Activated CD8-positive, alpha-beta memory T cell treated with anti-CD3 and anti-CD28 coated beads for 24 hours (primary cell): Measurements from ENCODE around the gene ENAH.

Source experiments
- DNase-seq: peaks from one replicate; pipeline ENCODE4 v3.0.0-alpha.2; 2020

Gene ENAH

DNA sequence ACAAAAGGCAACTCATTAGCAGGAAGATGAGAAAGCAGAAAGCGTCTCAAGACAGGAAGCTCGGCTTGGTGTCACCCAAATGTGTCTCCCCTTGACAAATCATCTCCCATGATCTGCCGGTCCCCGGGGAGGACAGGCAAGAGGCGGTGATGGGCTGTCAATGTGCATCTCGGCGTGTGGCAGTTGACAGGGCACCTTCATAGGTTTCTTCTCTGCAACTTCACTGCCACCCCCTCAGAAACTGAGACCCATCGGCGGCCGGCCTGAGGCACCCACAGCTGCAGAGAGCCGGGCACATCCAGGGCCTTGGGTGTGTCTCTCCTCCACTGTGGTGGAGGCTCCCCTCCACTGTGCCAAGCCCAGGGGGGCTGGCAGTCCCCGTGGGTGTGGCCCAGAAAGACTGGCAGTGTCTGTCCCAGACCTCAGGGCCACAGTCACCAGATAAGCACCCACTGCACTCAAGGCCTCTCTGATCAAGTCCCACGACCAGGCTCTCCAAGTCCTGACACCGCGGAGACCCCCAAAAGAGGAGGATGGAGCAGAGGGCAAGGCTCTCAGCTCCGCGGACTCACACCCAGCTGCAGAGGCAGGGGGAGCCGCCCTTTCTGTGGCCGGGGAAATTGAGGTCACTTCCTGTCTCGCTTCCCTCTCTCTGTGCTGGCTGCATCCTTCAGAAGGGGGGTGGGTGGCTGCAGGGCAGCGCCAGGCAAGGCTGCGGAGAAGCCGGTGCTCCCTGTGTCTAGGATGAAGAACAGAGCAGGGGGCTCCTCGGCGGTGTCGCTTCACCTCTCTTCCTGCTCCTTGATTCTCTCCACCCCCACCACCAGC, 185.5 kb downstream of the ENAH start:
- peak; percentile 92 for DNase-seq

DNA sequence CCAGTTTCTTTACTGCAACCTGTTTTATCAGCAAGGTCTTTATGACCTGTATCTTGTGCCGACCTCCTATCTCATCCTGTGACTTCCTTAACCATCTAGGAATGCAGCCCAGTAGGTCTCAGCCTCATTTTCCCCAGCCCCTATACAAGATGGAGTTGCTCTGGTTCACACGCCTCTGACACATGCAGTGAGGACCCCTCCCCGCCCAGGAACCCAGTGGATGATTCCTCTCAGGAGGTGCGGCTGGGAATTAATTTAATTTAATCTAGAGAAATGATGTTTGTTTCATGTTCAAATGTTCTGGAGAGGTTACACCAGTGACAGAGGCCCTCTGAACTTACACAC, 186.1 kb downstream of the ENAH start:
- DNase-seq: no peak

DNA sequence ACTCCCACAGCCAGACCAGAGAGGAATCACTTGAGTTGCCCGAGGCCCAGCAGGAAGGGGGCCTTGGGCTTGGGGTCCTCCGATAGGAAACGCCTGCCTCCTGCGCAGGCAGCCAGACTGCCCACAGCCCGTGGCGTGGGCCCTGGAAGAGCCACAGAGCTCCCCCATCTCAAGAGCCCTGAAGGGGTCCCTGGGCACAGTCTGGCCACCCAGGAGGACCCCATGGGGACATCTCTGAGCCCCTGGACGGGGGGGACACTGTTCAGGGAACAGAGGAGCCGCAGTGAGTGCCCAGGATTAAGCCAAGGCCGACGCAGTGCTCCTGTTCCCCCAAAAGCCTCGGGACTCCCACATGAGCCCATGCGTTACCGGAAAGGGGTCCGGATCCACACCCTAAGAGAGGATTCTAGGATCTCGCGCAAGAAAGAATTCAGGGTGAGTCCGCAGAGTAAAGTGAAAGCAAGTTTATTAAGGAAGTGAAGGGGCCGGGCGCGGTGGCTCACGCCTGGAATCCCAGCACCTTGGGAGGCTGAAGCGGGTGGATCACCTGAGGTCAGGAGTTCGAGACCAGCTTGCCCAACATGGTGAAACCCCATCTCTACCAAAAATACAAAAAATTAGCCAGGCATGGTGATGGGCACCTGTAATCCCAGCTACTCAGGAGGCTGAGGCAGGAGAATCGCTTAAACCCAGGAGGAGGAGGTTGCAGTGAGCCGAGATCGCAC, 187.0 kb downstream of the ENAH start:
- DNase-seq: no peak

DNA sequence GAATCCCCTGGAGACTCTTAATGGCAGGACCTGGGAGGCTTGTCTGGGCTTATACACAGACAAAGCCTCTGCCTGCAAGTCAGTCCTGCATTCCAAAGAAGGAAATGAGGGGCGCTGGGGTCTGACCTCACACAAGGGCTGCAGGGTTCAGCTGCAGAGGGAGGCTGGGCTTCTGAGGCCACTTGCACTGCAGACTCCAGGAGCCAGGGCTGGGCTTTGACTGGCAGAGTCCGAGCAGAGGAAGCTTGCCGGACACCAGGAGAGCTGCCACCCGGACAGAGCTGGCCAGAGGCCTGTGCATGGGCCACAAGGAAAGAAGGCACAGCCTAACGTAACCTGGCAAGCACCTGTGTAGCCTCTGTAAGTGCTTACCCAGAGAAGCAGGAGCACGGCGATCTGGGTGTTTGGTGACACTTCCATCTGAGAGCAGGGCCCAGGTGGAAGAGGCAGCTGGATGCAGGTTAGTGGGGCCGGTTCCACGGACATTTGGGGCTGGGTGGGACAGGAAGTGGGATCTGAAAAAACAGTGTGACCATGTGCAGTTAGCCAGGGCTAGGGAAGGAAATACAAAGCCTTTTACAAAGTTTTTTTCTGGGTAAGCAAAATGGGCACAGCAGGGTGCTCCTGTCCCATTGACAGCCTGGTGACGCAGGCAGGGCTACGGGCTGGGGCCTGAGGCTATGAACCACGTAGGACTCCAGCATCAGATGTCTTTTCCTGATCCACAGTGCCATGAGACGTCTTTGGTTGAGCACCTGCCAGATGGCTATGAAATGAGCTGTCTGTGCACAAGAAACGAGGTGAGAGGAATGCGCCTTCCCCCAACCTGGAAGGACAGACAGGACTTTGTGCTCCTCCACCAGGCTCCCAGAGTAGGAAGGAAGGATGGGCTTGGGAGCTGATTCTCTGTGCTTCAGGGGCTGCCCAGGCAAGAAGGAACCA, 187.8 kb downstream of the ENAH start:
- DNase-seq: peak; percentile 54

DNA sequence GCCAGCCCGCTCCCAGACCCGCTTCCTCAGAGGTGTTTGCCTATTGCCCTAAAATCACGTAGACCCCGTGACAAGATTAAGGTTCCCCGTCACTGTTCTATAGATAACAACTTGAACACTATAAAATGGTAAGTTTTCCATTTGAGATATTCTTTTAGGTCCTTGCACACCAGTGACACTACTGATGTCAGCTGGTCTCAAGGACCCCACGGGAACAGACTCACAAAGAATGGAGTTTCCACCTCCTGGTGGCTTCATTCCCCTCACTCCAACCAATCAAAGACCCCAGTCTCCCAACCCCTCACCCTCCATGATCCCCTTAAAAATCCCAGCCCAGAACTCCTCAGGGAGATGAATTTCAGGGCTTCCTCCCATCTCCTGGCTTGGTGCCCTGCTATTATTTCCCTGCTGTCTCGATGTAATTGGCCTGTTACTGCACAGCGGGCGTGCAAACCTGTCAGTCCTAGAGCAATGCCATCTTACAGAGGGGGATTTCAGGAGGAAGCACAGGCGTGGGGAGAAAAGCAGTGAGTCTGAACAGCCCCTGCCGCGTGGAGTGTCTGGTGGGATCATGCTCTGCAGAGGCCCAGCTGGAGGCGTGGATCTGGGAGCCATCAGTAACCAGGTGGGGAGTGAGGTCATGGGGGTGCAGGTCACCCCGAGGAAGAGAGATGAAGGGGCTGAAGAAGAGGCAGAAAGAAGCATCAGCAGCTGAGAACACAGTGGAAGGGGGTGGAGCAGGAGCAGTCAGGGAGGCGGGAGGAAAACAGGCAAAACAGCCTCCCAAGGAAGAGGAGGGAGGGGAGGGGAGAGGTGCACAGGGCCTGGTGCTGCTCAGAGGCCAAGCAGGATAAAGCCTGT, 190.0 kb downstream of the ENAH start:
- no peak for DNase-seq

DNA sequence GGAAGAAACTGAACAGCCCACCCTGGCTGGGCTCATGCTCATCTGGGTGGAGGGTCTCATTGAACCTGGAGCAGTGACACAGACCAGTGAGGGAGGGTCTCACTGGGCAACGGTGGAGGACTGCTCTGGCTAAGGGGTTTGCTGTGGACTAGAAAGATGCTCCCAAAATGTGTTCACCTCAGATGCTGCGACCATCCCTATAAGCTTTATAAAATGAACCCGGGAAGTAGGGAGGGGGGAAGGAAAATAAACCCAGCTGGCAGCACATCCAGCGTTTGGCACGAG, 190.6 kb downstream of the ENAH start:
- DNase-seq: no peak

DNA sequence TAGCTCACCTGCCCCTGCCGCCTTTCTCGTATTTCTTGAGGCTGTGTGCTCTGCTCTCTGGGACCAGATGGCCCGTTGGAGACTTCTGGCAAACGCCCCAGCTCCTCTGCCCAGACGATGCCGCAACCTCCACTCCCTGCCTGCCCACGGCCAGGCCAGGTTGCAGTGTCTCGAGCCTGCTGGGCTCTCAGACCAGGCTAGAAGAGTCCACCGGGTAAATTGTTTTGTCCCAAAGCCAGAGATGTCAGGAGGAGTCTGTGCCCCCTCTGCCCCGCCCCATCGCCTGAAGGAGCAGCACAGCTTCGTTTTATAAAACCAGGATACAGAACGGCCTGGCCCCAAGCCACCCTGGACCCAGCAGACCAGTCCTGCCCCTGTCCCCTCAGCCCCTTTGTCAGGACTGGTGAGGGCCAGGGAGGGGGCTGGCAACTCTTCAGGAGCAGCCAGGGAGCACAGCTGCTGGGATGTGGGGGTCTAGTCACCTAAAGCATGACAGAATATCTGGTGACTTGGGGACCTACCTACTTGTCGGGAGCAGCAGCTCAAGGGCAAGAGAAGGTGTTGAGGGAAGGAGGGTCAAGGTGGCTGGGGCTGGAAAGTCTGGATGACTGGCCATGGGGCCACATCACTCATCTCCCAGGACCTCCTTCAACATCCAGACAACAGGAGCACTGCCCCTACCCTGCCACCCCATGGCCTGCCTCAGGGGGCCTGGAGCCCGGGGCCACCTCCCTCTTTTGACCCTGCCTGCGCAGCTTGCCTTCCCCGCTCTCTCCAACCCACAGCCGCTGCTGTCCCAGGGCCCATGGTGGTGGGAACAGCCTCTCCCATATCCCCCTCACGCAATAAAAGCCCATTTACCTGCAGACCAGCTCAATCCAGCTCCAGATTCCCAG, 191.1 kb downstream of the ENAH start:
- no peak for DNase-seq

DNA sequence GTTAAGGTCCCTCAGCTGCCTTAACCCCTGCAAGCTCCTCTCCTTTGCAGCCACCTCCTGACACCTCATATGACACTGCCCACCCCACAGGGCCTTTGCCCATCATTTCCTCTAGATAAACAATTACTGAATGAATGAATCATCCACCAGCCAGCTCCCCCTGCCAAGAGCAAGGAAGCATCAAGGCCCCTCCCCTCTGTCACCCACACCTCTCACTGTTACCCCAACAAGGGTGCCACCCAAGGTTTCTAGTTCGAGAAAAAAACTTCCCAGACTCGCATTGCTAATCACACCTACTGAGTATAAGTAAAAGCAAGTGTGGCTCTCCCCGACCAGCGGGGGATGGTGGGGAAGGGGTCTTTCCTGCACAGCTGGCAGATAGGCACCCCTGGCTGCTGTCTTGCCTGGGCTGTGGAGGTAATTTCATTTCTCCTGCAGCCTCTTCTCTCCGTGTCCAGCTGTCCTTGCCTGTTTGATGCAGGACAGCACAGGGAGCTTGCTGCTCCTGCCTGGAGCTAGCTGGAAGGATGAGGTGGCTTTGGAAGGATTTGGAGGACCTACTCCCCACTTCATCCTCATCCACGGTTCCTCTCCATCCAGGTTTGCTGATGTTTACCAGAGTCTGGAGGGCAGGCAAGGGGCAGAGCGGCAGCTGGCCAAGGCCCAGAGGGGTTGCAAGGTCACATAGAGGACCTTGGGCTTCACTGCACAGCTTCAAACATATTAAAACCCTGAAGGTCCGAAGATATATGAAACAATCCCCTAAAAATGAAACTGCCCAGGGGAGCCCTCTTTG, 192.0 kb downstream of the ENAH start:
- DNase-seq: peak; percentile 77

DNA sequence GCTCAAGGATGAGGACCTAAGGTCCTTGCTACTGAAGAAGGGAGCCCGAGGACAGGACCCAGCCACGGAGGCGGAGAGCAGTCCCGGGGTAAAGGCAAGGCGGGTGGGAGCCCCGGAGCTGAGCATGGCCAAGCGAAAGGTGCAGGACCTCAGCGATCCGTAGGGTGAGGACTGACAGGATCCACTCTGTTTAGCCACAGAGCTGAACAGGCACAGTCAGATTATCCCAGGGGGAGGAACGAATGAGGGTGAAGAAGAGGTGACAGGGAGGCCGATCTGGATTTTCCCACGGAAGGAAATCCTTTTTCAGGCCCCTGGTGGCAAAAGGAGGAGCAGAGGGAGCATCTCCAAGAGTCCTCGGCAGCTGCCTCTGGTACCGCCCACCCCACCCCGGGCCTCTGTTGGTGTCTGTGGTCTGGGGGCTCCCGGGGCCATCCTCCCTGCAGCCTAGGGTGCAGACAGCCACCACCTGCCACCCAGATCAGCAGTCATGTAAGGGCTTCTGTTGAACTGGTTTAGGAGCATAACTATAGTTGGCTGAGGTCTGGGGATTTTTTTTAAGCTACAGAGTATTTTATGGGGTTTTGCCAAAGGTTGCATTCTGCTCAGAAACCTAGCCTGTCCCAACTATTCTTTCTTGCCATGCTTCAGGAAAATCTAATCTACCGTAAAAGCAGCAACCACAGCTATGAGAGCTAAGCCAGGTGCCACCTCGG, 192.7 kb downstream of the ENAH start:
- DNase-seq: no peak

DNA sequence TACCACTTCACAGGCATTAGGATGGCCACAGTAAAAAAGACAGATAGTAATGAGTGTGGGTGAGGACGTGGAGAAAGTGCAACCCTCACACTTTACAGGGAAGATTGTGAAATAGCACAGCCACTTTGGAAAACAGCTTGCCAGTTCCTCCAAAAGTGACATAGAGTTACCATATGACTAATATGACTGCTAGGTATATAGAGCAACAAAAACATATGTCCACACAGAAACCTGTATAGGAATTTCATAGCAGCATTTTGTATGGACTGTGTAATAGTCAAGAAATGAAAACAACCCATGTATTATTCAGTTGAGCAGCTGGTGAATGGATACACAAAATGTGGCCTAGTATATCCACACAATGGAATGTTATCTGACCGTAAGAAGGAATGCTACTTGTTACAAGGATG, 194.7 kb downstream of the ENAH start:
- no peak for DNase-seq

DNA sequence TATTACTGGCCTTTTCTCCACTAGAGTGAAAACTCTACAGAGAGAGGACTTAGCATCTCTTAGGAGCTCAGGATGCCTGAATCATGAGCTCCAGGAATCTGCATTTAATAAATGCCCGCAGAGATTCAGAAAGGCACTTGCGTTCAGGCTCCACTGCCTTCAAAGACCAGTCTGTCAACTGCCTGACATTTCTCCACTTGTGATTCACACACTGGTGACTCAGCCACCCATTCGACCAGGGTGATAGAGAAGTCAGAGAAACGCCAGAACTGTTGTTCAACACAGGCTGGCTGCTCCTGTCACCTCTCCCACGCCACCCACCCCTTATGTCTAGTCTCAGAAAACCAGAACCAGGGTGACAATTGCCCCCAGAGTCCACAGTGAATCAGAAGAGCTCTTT, 198.2 kb downstream of the ENAH start:
- DNase-seq: peak; percentile 87

DNA sequence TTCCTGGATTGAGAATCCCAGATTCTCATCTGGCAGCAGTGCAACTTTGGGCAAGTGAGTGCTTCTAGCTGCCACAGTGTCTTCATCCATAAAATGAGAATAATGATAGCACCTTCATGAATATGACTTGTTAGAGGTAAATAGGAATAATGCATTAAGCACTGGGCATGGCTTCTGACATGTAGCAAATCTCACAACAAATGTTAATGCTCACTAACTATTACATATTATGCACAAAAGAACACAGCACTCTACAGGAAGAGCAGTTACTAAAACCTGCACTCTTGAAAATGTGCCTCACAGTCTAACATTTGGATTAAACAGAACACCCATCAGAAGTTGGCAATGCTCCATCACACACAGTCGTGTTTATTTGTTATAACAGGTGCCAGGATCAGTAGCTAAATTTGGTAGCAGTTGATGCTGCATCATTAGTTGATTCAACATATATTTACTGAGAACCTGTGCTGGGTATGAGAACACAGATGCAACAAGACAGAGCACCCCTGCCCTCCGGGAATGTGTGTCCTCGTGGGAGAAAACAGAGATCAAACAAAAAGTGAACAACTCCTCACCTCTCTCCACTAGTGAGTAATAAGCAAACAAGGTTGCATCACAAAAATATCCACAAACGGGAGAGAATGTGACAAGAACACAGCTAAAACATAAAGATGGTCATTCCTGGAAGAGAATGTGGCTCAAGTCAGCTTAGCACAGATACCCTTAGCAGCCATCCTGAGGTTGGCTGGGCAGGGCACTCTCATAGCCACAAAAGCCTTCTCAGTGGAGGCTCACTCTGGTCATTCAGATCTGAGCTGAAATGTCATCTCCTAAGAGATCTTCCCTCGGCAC, 198.9 kb downstream of the ENAH start:
- no peak for DNase-seq

DNA sequence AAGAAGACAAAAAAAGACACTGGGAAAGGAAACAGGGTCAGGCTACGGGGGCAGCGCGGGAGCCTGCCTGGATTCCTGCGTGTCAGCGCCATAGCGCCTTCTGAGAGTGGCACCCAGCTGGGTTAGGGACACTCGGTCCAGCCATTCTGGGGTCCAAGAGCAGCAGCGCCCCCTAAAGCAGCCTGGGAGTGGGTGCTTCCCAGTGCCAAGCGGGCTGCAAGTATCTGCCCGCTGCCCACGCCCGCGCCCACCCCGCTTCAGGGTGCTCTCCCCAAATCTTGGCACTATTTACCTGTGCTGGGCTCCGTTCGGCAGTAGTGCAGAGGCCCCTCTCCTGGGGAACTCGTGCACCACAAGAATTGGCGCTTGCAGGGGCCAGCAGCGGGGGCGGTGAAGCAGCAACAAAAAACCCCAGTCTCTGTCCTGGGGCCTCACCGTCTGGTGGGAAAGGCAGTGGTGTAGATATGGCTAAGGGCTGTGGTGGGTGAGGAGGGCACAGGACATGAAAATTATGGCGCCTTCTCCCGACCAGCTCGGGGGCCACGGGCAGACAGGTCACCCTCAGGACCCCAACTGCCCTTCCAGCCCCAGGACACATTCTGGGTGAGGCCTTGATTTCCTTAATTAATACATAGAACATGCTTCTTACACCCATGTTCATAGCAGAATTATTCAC, 200.9 kb downstream of the ENAH start:
- peak; percentile 38 for DNase-seq

DNA sequence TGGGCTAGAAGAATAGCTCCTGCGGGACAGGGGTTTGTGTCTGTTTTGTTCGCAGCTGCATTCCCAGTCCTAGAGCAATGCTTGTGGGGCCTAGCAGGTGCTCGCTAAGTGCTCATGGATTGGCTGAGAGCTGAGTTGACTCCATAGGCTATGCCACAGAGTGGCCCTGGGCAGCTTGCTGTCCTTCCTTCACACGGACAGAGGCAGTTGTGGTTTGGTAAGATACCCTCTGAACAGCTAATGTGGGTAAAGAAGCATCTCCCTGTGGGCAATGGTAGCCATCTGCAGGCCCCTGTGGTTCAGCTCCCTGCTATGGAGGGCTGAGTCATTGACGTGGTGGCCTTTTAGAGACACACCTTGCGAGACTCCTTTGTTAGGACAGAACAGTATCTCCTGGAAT, 201.6 kb downstream of the ENAH start:
- DNase-seq: no peak

DNA sequence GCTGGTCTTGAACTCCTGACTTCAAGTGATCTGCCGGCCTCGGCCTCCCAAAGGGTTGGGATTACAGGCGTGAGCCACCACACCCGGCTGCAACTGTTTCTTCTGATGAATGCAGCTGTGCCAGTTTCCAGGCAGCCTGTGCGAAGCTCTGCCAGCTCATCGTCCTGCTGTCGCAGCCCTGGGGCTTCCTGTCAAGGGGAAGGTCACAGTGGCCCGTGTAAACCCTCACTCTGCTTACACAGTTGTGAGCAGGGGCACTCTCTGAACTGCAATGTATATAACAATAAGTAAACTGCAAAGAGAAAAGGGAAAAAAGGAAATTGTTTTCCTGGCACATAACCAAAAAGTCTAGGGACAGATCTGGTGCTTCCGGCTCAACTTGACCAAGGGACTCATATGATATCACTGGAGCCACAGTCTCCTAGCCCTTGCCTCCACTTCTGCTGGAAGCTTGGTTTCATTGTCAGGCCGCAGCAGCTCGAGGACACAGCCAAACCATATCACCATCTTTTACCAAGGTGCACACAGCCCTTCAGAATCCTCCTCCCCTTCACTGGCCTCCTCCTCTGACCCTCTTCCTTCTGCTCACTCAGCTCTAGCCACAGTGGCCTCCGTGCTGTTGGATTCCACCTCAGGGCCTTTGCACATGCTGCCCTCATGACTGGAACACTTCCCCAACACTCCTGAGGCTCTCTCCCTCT, 202.3 kb downstream of the ENAH start:
- DNase-seq: peak; percentile 56

DNA sequence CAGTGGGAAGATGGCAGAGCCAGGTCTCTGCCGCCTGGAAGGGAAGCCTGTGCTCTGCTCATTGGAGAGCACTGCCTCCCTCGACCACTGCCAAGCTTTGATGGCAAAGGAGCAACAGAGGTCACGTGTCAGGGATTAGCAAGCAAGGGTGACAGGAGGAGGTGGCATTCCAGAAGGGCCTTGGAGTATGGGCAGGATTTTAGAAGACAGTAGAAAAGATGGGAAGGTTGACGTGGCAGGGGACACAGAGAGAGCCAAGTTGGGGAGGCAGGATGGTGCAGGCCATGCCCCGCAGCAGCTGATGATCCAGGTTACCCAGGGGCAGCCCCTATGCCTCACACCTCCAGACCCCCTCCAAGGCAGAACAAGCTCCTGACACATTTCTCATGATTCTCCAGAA, 203.1 kb downstream of the ENAH start:
- DNase-seq: peak; percentile 49

DNA sequence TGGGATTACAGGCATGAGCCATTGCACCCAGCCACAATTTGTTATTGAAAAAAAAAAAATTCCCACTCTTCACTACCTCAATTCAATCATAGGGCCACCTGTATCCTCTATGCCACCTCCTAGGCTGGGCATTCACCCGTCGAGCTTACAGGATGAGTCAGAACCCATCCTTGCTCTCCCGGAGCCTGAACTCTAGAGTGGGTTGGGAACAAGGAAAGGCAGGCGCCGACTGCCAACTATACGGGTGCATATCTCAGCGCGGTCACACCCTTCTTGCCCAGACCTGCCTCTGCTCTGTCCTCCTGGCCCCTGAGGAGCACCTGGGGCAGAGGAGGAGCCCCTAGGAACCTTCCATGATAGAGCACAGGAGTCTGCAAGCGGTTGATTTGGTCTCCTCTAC, 203.7 kb downstream of the ENAH start:
- DNase-seq: peak; percentile 49
